Measurements from ENCODE around the gene ZSCAN10.

Gene ZSCAN10

DNA sequence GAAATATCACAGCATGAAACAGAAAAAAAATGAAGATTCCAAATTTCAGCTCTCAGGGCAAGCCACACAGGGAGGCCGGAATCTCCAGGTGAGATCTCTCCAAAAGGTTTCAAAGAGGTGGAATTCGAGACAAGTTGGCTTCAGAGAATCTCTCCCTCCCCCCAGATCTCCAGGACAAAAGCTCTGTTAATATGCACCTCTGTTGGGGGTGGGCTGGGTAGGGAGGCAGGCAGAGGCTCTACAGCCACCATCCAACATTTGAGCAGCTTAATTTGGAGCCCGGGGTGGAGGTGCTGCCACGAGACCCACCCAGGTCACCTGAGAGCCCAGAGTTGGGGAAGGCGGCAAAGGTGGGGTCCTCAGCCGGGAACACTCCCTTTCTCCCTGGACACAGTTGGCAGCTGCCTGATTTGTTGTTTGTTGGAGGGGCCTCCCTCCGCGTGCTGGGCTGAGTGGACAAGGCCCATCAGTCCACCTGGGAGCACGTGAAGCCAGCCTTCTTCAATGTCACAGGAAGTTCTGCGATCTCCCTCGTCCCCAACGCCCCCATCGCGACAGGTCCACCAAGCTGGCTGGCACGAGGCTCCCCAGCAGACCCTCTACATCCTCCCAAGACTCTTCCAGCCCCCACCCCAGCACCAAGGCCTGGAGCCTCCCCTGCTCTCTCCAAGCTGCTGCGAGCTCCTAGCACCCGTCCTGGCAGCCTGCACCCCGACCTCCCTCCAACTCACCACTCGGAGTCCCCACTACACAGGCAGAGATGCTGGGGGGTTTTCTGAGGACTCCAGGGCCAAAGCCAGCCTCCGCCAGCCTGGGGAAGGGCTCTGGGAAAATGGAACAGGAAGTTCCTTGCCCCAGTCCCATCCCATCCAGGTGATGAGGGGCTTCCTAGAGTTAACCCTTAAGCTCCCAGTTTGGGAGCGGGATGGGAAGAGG, at the start of gene ZSCAN10:
ZSCAN10 (minus strand) TSS at position 836 of the 936 bp plus-strand sequence. CDS start 6,357 bp downstream, outside the sequence.
- in situ Hi-C loops (cut with HindIII; ENCODE audit: low sequenced_read_pairs): no loop called here
- H3K4me3 ChIP-seq (ENCODE audit: low read depth, low read length): no peak within 1 kb of the TSS
- no peak for DNase-seq (ENCODE audit: low read depth, low spot score)
- TF ChIP-seq, protein P1, sequence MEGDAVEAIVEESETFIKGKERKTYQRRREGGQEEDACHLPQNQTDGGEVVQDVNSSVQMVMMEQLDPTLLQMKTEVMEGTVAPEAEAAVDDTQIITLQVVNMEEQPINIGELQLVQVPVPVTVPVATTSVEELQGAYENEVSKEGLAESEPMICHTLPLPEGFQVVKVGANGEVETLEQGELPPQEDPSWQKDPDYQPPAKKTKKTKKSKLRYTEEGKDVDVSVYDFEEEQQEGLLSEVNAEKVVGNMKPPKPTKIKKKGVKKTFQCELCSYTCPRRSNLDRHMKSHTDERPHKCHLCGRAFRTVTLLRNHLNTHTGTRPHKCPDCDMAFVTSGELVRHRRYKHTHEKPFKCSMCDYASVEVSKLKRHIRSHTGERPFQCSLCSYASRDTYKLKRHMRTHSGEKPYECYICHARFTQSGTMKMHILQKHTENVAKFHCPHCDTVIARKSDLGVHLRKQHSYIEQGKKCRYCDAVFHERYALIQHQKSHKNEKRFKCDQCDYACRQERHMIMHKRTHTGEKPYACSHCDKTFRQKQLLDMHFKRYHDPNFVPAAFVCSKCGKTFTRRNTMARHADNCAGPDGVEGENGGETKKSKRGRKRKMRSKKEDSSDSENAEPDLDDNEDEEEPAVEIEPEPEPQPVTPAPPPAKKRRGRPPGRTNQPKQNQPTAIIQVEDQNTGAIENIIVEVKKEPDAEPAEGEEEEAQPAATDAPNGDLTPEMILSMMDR (IDR thresholded peaks at IDR 0.05; ENCODE audit: low read depth, low read length): no peak

DNA sequence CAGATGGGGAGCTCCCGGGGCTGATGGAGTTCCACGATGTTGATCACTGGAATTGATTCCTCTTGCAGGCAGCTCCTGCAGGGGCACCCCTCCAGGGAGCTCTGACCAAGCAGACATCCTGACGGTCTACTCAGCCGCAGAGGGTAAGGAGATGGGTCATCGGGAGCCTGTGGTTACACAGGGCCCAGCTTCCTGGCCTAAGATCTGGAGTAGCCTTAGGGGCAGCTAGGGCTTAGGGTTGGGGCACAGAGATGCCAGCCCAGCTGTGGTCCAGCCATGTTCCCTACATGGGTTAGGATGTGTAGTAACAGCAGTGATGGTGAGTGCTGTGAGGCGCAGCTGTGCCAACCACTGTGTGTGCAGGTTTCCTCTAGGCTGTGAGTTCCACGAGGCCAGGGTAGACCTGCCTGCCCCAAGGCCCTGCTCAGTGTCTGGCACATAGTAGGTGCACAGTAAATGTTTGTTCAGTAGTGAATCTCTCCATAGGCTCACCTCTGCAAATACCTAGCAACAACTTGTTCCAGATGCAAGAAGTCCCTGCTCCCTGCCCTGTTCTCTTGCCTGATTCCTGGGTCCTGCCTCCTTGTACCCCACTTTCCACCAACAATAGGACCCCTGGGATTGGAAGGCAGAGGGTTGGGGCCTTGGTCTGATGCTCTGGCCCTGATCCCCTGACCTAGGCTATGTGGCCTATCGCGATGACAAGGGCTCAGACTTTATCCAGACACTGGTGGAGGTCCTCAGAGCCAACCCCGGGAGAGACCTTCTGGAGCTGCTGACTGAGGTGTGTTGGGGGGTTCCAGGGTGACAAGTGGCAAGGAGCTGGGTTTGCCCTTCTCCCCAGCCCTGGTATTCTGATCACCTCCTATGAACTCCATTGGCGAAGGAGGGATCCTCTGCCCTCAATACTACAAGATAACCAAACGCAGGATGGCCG, 49.4 kb upstream of the ZSCAN10 start:
- H3K4me3 ChIP-seq (ENCODE audit: low read depth, low read length): no peak overlapping the region
- in situ Hi-C loops (cut with HindIII; ENCODE audit: low sequenced_read_pairs): no loop called here
- DNase-seq (ENCODE audit: low read depth, low spot score): no peak
- TF ChIP-seq, protein P1 (IDR thresholded peaks at IDR 0.05; ENCODE audit: low read depth, low read length): no peak

DNA sequence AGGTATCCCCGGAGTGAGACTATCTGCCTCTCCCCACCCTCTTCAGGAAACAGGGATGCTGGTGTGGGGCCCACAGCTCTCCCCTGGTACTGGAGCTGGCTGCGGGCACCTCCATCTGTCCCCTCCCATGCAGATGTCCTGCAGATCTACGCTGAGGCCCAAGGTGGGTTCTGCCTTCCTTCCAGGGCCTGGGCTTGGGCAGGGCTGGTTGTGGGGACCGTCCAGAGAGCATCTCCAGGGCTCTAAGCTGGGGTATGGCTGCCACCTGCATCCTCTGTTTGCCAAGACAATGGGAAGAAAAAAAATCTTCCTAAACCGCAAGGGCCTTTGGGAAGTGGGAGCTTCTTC, 48.6 kb upstream of the ZSCAN10 start:
- no peak for DNase-seq (ENCODE audit: low read depth, low spot score)
- TF ChIP-seq, protein P1 (IDR thresholded peaks at IDR 0.05; ENCODE audit: low read depth, low read length): no peak

DNA sequence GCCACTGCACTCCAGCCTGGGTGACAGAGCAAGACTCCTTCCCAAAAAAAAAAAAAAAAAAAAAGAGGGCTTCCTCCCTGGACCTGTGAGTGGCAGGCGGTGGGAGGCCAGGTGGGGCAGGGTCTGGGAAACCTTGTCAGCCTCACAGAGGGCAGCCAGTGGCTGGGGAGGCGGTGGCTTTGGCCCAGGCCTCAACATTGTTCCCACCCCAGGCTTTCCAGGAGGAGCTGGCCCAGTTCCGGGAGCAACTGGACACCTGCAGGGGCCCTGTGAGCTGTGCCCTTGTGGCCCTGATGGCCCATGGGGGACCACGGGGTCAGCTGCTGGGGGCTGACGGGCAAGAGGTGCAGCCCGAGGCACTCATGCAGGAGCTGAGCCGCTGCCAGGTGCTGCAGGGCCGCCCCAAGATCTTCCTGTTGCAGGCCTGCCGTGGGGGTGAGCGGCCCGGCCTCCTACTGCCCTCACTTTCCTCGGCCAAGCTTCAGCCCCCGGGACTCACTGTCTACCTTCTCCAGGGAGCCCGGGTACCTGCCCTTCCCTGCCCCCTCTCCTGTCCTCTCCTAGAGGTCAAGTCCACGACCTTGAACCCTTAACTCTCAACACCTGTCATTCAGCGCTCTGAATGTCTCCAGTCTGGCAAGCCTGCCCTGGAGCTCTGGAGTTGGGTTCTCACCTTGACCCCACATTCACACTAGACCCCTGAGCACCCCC, 48.1 kb upstream of the ZSCAN10 start:
- no peak overlapping the region for H3K4me3 ChIP-seq (ENCODE audit: low read depth, low read length)
- in situ Hi-C loops (cut with HindIII; ENCODE audit: low sequenced_read_pairs): no loop called here
- TF ChIP-seq, protein P1 (IDR thresholded peaks at IDR 0.05; ENCODE audit: low read depth, low read length): no peak
- DNase-seq (ENCODE audit: low read depth, low spot score): no peak

More for the DNA sequence above, 48.6 kb upstream of the ZSCAN10 start:
- in situ Hi-C loops (cut with HindIII; ENCODE audit: low sequenced_read_pairs): no loop called here
- H3K4me3 ChIP-seq (ENCODE audit: low read depth, low read length): no peak overlapping the region

DNA sequence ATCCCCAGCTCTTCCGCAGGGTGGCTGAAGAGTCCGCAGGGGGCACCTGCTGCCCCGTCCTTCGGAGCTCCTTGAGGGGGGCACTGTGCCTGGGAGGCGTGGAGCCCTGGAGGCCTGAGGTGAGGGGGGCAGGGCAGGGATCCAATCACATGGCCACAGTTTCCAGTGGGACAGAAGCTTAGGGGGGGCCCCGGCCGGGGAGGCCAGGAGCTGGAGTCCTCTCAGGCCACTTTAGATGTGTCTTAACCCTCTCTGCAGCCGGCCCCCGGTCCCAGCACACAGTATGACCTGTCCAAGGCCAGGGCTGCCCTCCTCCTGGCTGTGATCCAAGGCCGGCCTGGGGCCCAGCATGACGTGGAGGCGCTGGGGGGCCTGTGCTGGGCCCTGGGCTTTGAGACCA, 46.6 kb upstream of the ZSCAN10 start:
- in situ Hi-C loops (cut with HindIII; ENCODE audit: low sequenced_read_pairs): no loop called here
- TF ChIP-seq, protein P1 (IDR thresholded peaks at IDR 0.05; ENCODE audit: low read depth, low read length): no peak
- no peak for DNase-seq (ENCODE audit: low read depth, low spot score)
- H3K4me3 ChIP-seq (ENCODE audit: low read depth, low read length): no peak overlapping the region

DNA sequence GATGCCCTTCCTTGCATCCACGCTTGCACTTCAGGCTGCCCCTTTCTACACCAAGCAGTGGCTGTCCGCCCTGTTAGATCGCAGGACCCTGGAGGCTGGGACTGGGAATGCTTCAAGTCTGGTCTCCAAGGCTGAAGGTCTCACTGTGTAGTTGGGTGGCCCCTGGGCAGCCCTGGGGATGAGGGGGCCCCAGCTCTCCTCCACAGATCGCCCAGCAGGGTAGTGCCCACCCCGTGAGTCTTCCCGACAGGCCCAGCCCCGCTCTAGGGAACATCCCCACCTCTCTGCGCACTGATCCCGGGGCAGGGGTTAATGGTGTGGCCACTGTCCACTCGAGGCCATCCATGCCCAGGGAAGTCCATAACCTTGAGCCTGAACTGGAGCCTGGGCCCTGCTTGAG, 46.1 kb upstream of the ZSCAN10 start:
- TF ChIP-seq, protein P1 (IDR thresholded peaks at IDR 0.05; ENCODE audit: low read depth, low read length): no peak
- in situ Hi-C loops (cut with HindIII; ENCODE audit: low sequenced_read_pairs): no loop called here
- no peak for DNase-seq (ENCODE audit: low read depth, low spot score)
- H3K4me3 ChIP-seq (ENCODE audit: low read depth, low read length): no peak overlapping the region
